Lung (tissue), 12 donors: ENCODE data around the gene PLCH1. TPM values are rescaled to one million over a fixed set of nuclear protein-coding genes. Genes with fewer than 3 reads are reported as not detected.
"Not testable (repeated sequence)": the region's sequence is repeated elsewhere in the genome, so short reads cannot be mapped to it uniquely, and the experiment has no call there.

Source experiments
- ATAC-seq: fragments of 200-7000 bp; cut with Tn5 transposase; one replicate; pipeline ENCODE4 v1.9.1; 2020; ENCODE audit warnings: moderate number of reproducible peaks; ENCODE audit not compliant: insufficient read depth, low FRiP score
- DNase-seq, 3 donors: peaks; one replicate each; pipeline ENCODE4 v3.0.0-alpha.2; 2013 to 2017
- H3K27ac ChIP-seq, 2 donors: one replicate each; pipeline ENCODE4 v1.5.1; 2013; ENCODE audit warnings: mild to moderate bottlenecking in 2 of 2, moderate library complexity in 2 of 2, control low read depth in 1 of 2, inconsistent platforms in 1 of 2, low read depth in 1 of 2, low read length in 1 of 2
- H3K27me3 ChIP-seq, 3 donors: one replicate each; pipeline ENCODE4 v1.5.1; 2013; ENCODE audit warnings: low read length in 2 of 3; ENCODE audit not compliant: control insufficient read depth in 3 of 3, insufficient read depth in 3 of 3
- H3K36me3 ChIP-seq, 4 donors: one replicate each; pipeline ENCODE4 v1.5.1; 2013; ENCODE audit warnings: low read length in 4 of 4, mild to moderate bottlenecking in 1 of 4, moderate library complexity in 1 of 4; ENCODE audit not compliant: control insufficient read depth in 4 of 4, insufficient read depth in 4 of 4
- H3K4me1 ChIP-seq, 5 donors: one replicate each; pipeline ENCODE4 v1.5.1; 2013; ENCODE audit warnings: low read length in 5 of 5, mild to moderate bottlenecking in 2 of 5, moderate library complexity in 1 of 5; ENCODE audit not compliant: control insufficient read depth in 5 of 5, insufficient read depth in 5 of 5
- H3K4me3 ChIP-seq: one replicate; pipeline ENCODE4 v1.5.1; 2013; ENCODE audit warnings: mild to moderate bottlenecking, control low read depth, moderate library complexity
- H3K9ac ChIP-seq, 2 donors: one replicate each; pipeline ENCODE4 v1.5.1; 2013; ENCODE audit warnings: low read length in 2 of 2, control low read depth in 1 of 2; ENCODE audit not compliant: insufficient read depth in 1 of 2
- H3K9me3 ChIP-seq, 4 donors: one replicate each; pipeline ENCODE4 v1.5.1; 2013; ENCODE audit warnings: low read length in 3 of 4, mild to moderate bottlenecking in 1 of 4, moderate library complexity in 1 of 4; ENCODE audit not compliant: control insufficient read depth in 4 of 4, insufficient read depth in 3 of 4
- CTCF ChIP-seq: IDR thresholded peaks from 2 replicates; pipeline ENCODE4 v1.5.1; 2012; ENCODE audit warnings: mild to moderate bottlenecking; ENCODE audit errors: control extremely low read depth, extremely low read depth
- WGBS, 2 donors: extraction: QIAGEN DNeasy Blood & Tissue Kit; methylation state at CpG; one replicate each; pipeline ENCODE4 v1.1.7; 2013; 5-methylcytosine and 5-hydroxymethylcytosine counted together
- polyA plus RNA-seq, 2 donors: library from polyadenylated mRNA; stranded (reverse); fragments of 200-250 nt; gene quantifications; one replicate each; pipeline ENCODE4 v1.2.1, GENCODE V29; 2013
- total RNA-seq, 2 donors: library from RNA; depleted of rRNA in 1 of 2; stranded (reverse); fragments of >200 nt in 1 of 2; gene quantifications; one replicate each; pipeline ENCODE4 v1.2.1, GENCODE V29; 2014 to 2021
- donor health status: control.
- donor health status: control.
- donor health status: Bipolar disorder and iron deficiency.
- donor health status: healthy.
- donor health status: DM: yes; HTN: yes; CAD: no.

The PLCH1 gene
- total and polyA plus RNA-seq, 4 donors = 2.5 to 22.8 (median 9.1) TPM

GRCh38 chr3:155639462-155640055 is 105.3 kb downstream of the PLCH1 start:
- Histone ChIP-seq H3K9me3 (no peaks in the 10 kb centered on the region), H3K9ac (no peak overlapping the region), H3K4me3 (no peak overlapping the region), H3K27ac (no peak overlapping the region), H3K27me3 (no peaks in the 10 kb centered on the region), H3K4me1 (peaks cover 0 to 5% (median 0%) of the 10 kb centered on the region in 5 donors), H3K36me3 (no peaks in the 10 kb centered on the region)
- no peak for TF ChIP-seq CTCF
- no peak for DNase-seq
- ATAC-seq = no peak
- WGBS, 2 donors = 88 to 91% methylated on average over 4 of the region's 4 CpGs

- H3K36me3 ChIP-seq, H3K4me1 ChIP-seq, H3K4me3 ChIP-seq, ATAC-seq, H3K9ac ChIP-seq, H3K27me3 ChIP-seq, H3K27ac ChIP-seq, H3K9me3 ChIP-seq: not testable (repeated sequence)
- peak in 2 of 3 donors; percentile 85 to 90 for DNase-seq
These were observed 106.4 kb downstream of the PLCH1 start for GRCh38 chr3:155638461-155638860.

GRCh38 chr3:155637567-155637966 is 107.3 kb downstream of the PLCH1 start:
- H3K27ac ChIP-seq = no peak overlapping the region
- WGBS, 2 donors = 62 to 86% methylated on average over 2 of the region's 2 CpGs

GRCh38 chr3:155635056-155635455 is 109.8 kb downstream of the PLCH1 start:
- Histone ChIP-seq H3K36me3 (no peaks in the 10 kb centered on the region), H3K9ac (no peak overlapping the region), H3K27ac (no peak overlapping the region), H3K4me1 (peaks cover 0 to 10% (median 0%) of the 10 kb centered on the region in 5 donors), H3K27me3 (no peaks in the 10 kb centered on the region), H3K4me3 (no peak overlapping the region), H3K9me3 (no peaks in the 10 kb centered on the region)
- 62 to 75% methylated on average over 1 of the region's 1 CpG for WGBS, 2 donors
- no peak for ATAC-seq
- no peak for DNase-seq
- TF ChIP-seq CTCF = no peak

More at GRCh38 chr3:155637567-155637966, 107.3 kb downstream of the PLCH1 start:
- no peak for ATAC-seq
- Histone ChIP-seq H3K9ac (no peak overlapping the region), H3K4me1 (peaks cover 0 to 5% (median 0%) of the 10 kb centered on the region in 5 donors), H3K27me3 (no peaks in the 10 kb centered on the region), H3K36me3 (no peaks in the 10 kb centered on the region), H3K4me3 (no peak overlapping the region), H3K9me3 (no peaks in the 10 kb centered on the region)
- DNase-seq = peak in 1 of 3 donors; percentile 14
- no peak for TF ChIP-seq CTCF
